Measurements from ENCODE around the gene GPC3.

Gene GPC3

DNA sequence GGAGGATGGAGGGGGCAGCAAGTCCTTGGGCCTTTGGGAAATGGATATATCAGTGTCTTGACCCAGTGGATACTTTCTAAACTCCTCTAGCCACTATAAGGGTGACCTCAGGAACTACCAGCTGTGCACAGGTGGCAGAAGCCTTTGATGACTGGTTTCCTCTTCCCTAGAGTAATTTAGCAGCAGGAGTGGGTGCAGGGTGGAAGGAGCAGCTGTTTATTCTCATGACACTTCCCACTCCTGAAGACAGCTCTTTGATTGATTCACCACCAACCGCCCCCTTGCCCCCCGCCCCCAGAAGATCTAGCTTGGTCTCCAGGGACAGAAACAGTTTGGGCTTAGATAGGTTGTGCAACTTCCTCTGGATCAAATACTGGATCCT, 63.0 kb downstream of the GPC3 start:
- Histone ChIP-seq H3K9ac (ENCODE audit: low read depth in 1 of 2, low read length in 2 of 2) (no peak overlapping the region), H3K36me3 (ENCODE audit: control insufficient read depth in 2 of 2, insufficient read depth in 2 of 2, low read length in 2 of 2) (no peaks in the 10 kb centered on the region), H3K4me1 (ENCODE audit: control insufficient read depth in 2 of 2, insufficient read depth in 2 of 2, low read length in 2 of 2) (no peaks in the 10 kb centered on the region), H3K9me3 (ENCODE audit: control insufficient read depth in 2 of 2, low read length in 2 of 2) (no peaks in the 10 kb centered on the region), H3K27me3 (ENCODE audit: control insufficient read depth in 2 of 2, insufficient read depth in 2 of 2, low read length in 2 of 2) (peaks cover 0 to 2% of the 10 kb centered on the region in 2 donors), H3K27ac (ENCODE audit: low read depth in 2 of 2, low read length in 2 of 2) (no peak overlapping the region), H3K4me3 (ENCODE audit: low read length in 2 of 2) (no peak overlapping the region)

DNA sequence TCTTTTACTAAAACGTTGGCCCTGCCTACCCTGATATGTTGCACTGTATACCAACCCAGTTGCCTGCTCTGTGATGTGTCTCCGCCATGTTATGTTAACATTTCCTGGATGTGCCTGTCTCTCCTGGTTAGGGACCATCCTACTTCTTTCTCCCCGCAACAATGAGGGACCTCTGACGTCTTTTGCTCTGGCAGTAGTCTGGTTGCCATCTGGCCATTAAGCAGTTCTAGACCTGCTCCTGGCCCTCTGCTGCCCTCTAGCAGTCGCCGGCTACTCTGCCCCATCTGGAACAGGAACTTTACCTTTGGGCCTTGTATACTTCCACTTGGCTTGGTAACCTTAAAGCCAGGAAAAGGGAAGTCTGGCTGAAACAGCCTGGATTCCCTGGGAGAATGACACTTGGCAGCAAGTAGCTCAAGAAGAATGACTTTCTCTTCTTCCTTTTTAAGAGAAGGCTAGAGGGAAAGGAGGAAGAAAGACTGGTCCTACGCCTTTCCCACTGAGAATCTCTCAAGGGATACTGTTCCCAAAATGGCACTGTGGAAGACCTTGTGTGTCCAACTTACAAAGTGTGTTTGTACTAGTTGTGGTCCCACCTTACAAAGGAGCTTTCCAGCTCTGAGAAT, 63.5 kb downstream of the GPC3 start:
- Histone ChIP-seq H3K9me3 (ENCODE audit: control insufficient read depth in 2 of 2, low read length in 2 of 2) (peaks cover 0 to 3% of the 10 kb centered on the region in 2 donors), H3K9ac (ENCODE audit: low read depth in 1 of 2, low read length in 2 of 2) (no peak overlapping the region), H3K4me3 (ENCODE audit: low read length in 2 of 2) (no peak overlapping the region), H3K27ac (ENCODE audit: low read depth in 2 of 2, low read length in 2 of 2) (no peak overlapping the region), H3K36me3 (ENCODE audit: control insufficient read depth in 2 of 2, insufficient read depth in 2 of 2, low read length in 2 of 2) (no peaks in the 10 kb centered on the region), H3K27me3 (ENCODE audit: control insufficient read depth in 2 of 2, insufficient read depth in 2 of 2, low read length in 2 of 2) (peaks cover 0 to 2% of the 10 kb centered on the region in 2 donors), H3K4me1 (ENCODE audit: control insufficient read depth in 2 of 2, insufficient read depth in 2 of 2, low read length in 2 of 2) (no peaks in the 10 kb centered on the region)

DNA sequence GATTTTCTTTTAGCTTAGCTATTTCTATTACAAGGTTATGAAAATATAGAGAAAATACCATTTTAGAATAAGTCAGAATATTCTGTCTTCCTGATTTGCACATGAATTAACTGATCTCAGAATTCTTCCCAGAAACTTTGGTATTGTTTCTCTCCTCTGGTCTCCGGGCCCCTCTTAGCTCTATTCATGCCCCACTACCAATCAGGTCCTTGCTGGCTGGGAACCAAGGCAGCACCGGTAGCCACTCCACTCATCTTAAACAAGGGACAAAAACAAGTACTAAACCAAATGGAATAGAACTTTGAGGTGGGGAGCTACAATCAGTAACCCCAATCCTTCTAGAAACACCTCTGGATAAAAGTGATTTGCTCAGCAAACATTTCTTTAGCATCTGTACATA, 64.3 kb downstream of the GPC3 start:
- no peak overlapping the region for H3K4me3 ChIP-seq (ENCODE audit: low read length in 2 of 2)
- no peaks in the 10 kb centered on the region for H3K4me1 ChIP-seq (ENCODE audit: control insufficient read depth in 2 of 2, insufficient read depth in 2 of 2, low read length in 2 of 2)
- peaks cover 0 to 2% of the 10 kb centered on the region in 2 donors for H3K27me3 ChIP-seq (ENCODE audit: control insufficient read depth in 2 of 2, insufficient read depth in 2 of 2, low read length in 2 of 2)

DNA sequence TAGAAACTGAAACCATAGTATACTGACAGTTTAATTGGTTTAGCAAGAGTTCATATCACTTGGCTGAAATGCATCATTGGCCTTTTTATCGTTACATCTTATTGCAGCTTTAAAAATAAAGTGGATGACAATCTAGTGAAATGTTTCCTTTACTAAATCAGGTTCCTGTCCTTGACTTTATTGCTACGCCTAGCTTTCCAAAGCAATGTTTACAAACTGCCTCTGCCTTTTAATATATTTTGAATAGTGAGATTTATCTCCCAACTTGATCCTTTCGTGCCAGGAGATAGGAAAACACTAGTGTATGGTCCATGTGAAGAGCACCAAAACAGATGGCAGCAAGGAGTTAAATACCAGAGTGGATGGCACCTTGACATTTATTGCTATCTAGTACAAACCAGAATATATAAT, 67.0 kb downstream of the GPC3 start:
- no peaks in the 10 kb centered on the region for H3K4me1 ChIP-seq (ENCODE audit: control insufficient read depth in 2 of 2, insufficient read depth in 2 of 2, low read length in 2 of 2)
- H3K27me3 ChIP-seq (ENCODE audit: control insufficient read depth in 2 of 2, insufficient read depth in 2 of 2, low read length in 2 of 2): peaks cover 0 to 2% of the 10 kb centered on the region in 2 donors
- peaks cover 0 to 3% of the 10 kb centered on the region in 2 donors for H3K9me3 ChIP-seq (ENCODE audit: control insufficient read depth in 2 of 2, low read length in 2 of 2)
- H3K36me3 ChIP-seq (ENCODE audit: control insufficient read depth in 2 of 2, insufficient read depth in 2 of 2, low read length in 2 of 2): no peaks in the 10 kb centered on the region
- H3K4me3 ChIP-seq (ENCODE audit: low read length in 2 of 2): no peak overlapping the region
- no peak overlapping the region for H3K27ac ChIP-seq (ENCODE audit: low read depth in 2 of 2, low read length in 2 of 2)
- H3K9ac ChIP-seq (ENCODE audit: low read depth in 1 of 2, low read length in 2 of 2): no peak overlapping the region

More for the DNA sequence above, 64.3 kb downstream of the GPC3 start:
- H3K27ac ChIP-seq (ENCODE audit: low read depth in 2 of 2, low read length in 2 of 2): no peak overlapping the region
- no peaks in the 10 kb centered on the region for H3K36me3 ChIP-seq (ENCODE audit: control insufficient read depth in 2 of 2, insufficient read depth in 2 of 2, low read length in 2 of 2)
- no peak overlapping the region for H3K9ac ChIP-seq (ENCODE audit: low read depth in 1 of 2, low read length in 2 of 2)
- H3K9me3 ChIP-seq (ENCODE audit: control insufficient read depth in 2 of 2, low read length in 2 of 2): peaks cover 0 to 3% of the 10 kb centered on the region in 2 donors

DNA sequence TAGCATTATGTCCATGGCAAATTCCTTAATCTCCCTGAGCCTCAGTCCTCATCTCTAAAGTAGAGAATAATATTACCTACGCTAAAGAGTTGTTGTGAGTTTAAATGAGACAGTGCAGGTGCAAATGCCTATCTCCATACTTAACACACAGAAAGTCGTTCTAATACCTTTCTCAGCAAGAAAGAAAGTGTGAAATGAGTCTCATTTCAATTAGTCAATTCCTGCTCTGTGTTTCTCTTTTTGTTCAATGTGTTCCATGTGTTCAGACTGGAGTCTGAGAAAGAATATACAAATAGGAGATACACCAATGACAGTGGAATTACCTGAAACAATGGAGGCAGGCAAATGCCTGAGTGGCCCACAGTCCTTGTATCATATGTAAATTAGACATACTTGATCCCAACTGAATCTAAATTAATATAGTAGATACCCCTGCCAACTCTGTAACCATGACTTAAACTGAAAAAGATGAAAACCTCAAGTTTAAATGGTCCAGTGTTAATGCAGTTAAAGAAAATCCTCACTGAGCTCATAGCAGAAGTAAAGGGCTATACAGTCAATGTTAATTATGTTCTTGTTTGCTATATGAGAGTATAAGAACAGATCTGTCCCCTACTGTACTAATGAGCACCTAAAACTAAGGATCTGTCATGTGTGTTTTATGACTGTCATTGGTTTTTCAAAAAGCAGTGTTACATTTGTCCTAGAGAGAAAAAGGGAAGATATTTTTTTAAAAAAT, 68.2 kb downstream of the GPC3 start:
- no peak overlapping the region for H3K27ac ChIP-seq (ENCODE audit: low read depth in 2 of 2, low read length in 2 of 2)
- peaks cover 0 to 3% of the 10 kb centered on the region in 2 donors for H3K9me3 ChIP-seq (ENCODE audit: control insufficient read depth in 2 of 2, low read length in 2 of 2)
- H3K4me3 ChIP-seq (ENCODE audit: low read length in 2 of 2): no peak overlapping the region
- H3K27me3 ChIP-seq (ENCODE audit: control insufficient read depth in 2 of 2, insufficient read depth in 2 of 2, low read length in 2 of 2): peaks cover 0 to 2% of the 10 kb centered on the region in 2 donors
- H3K9ac ChIP-seq (ENCODE audit: low read depth in 1 of 2, low read length in 2 of 2): no peak overlapping the region
- no peaks in the 10 kb centered on the region for H3K4me1 ChIP-seq (ENCODE audit: control insufficient read depth in 2 of 2, insufficient read depth in 2 of 2, low read length in 2 of 2)
- H3K36me3 ChIP-seq (ENCODE audit: control insufficient read depth in 2 of 2, insufficient read depth in 2 of 2, low read length in 2 of 2): no peaks in the 10 kb centered on the region

DNA sequence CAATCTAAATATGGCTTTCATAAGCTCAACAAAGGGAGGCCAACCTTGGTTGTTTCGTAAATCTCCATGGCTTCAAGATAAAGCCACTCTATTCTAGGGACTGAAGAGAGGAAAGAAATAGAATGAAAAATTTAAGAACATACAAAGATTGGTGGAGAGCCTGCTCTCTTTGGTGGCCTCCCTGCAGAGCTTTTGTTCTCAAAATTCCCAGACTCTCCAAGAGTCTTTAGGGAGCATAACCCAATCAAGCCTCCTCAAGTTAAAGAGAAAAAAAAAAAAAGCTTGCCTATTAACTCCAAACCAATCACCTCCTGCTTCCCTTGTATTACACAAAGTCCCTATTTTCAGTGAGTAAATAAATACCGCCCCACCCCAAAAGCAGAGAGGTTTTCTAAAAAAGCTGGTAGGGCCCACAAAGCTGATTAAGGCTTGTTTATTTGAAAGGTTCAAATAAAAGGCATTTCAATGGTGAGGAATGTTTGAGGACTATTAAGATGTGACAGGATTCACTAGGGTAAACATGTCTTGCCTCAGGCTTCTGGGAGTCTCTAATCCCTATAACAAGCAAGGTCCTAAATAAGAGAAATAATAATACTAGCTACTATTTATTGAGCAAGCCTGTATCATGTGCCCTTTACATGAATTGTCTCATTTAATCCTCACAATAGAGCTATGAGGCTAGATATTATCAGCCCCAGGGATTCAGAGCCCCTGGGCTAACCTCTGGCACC, 71.6 kb downstream of the GPC3 start:
- H3K4me3 ChIP-seq (ENCODE audit: low read length in 2 of 2): no peak overlapping the region
- peaks cover 0 to 3% of the 10 kb centered on the region in 2 donors for H3K9me3 ChIP-seq (ENCODE audit: control insufficient read depth in 2 of 2, low read length in 2 of 2)
- H3K36me3 ChIP-seq (ENCODE audit: control insufficient read depth in 2 of 2, insufficient read depth in 2 of 2, low read length in 2 of 2): no peaks in the 10 kb centered on the region
- H3K4me1 ChIP-seq (ENCODE audit: control insufficient read depth in 2 of 2, insufficient read depth in 2 of 2, low read length in 2 of 2): no peaks in the 10 kb centered on the region
- no peak overlapping the region for H3K9ac ChIP-seq (ENCODE audit: low read depth in 1 of 2, low read length in 2 of 2)
- H3K27ac ChIP-seq (ENCODE audit: low read depth in 2 of 2, low read length in 2 of 2): no peak overlapping the region
- H3K27me3 ChIP-seq (ENCODE audit: control insufficient read depth in 2 of 2, insufficient read depth in 2 of 2, low read length in 2 of 2): peaks cover 0 to under 1% of the 10 kb centered on the region in 2 donors

DNA sequence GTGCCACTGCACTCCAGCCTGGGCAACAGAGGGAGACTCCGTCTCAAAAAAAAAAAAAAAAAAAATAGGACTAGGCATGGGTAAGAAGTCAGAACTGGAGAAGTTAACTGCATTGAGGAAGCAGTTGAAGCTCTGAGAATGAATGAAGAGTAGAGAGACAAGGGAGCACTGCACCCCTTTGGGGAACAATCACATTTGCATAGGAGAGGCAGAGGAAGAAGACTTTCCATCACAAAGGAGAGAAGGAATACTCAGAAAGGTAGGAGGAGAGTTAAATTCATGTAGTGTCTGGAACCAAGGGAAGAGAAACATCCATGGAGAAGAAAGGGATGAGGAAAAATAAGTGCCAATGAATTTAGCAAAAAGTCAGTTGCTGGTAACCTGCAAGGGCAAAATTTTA, 72.4 kb downstream of the GPC3 start:
- Histone ChIP-seq H3K4me3 (ENCODE audit: low read length in 2 of 2) (no peak overlapping the region), H3K27me3 (ENCODE audit: control insufficient read depth in 2 of 2, insufficient read depth in 2 of 2, low read length in 2 of 2) (no peaks in the 10 kb centered on the region)

DNA sequence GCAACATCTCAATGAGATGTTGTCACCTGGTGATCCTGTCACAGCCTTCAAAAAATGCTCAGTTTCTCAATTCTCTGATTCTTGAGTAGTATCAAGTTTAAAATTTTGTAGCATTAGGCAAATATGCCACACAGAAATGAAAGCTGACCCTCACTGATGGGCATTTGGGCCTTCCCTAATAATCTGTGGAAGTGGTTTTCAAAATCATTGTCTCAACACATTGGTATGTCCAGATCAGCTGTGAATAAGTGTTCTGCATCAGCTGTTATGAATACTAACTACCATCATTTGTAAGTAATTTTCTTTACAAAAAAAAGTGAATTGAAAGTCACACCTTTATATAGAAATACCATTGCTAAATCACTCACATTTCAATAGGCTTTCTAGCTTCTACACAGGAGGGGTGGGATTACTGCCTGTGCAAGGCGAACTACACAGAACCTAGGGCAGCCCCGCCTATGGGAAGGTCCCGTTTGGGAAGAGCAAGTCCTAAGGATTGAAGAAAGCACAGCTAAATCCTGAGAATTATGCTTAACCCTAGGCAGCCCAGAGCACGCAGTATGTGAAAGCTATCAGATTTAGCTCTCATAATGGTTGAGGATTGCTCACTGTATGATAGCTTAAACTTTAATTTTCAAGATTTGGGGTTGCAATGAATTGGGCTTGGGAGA, 73.4 kb downstream of the GPC3 start:
- H3K36me3 ChIP-seq (ENCODE audit: control insufficient read depth in 2 of 2, insufficient read depth in 2 of 2, low read length in 2 of 2): no peaks in the 10 kb centered on the region

More for the DNA sequence above, 72.4 kb downstream of the GPC3 start:
- Histone ChIP-seq H3K4me1 (ENCODE audit: control insufficient read depth in 2 of 2, insufficient read depth in 2 of 2, low read length in 2 of 2) (no peaks in the 10 kb centered on the region), H3K9me3 (ENCODE audit: control insufficient read depth in 2 of 2, low read length in 2 of 2) (peaks cover 0 to 3% of the 10 kb centered on the region in 2 donors), H3K27ac (ENCODE audit: low read depth in 2 of 2, low read length in 2 of 2) (no peak overlapping the region), H3K9ac (ENCODE audit: low read depth in 1 of 2, low read length in 2 of 2) (no peak overlapping the region), H3K36me3 (ENCODE audit: control insufficient read depth in 2 of 2, insufficient read depth in 2 of 2, low read length in 2 of 2) (no peaks in the 10 kb centered on the region)

DNA sequence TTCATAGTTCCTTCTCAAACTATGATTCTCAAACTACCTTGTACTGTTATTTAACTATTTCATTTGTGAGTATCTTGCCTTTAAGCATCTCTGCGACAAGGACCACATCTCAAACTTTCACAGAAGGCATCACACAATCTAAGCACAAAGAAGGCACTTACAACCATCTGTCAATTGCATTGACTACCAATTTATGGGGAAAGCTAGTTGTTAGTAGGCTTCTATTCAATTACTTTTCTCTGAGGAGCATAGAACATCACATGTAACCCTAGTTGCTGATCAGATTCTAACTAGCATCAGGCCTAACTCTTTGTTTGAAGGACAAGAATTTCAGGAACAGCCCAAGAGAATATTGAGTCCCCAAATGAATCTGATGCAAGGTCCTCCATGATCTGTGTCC, 74.9 kb downstream of the GPC3 start:
- H3K27me3 ChIP-seq (ENCODE audit: control insufficient read depth in 2 of 2, insufficient read depth in 2 of 2, low read length in 2 of 2): no peaks in the 10 kb centered on the region
- no peak overlapping the region for H3K4me3 ChIP-seq (ENCODE audit: low read length in 2 of 2)
- no peak overlapping the region for H3K27ac ChIP-seq (ENCODE audit: low read depth in 2 of 2, low read length in 2 of 2)
- H3K9ac ChIP-seq (ENCODE audit: low read depth in 1 of 2, low read length in 2 of 2): no peak overlapping the region
- H3K36me3 ChIP-seq (ENCODE audit: control insufficient read depth in 2 of 2, insufficient read depth in 2 of 2, low read length in 2 of 2): no peaks in the 10 kb centered on the region
- no peaks in the 10 kb centered on the region for H3K9me3 ChIP-seq (ENCODE audit: control insufficient read depth in 2 of 2, low read length in 2 of 2)
- H3K4me1 ChIP-seq (ENCODE audit: control insufficient read depth in 2 of 2, insufficient read depth in 2 of 2, low read length in 2 of 2): no peaks in the 10 kb centered on the region

More for the DNA sequence above, 73.4 kb downstream of the GPC3 start:
- no peaks in the 10 kb centered on the region for H3K27me3 ChIP-seq (ENCODE audit: control insufficient read depth in 2 of 2, insufficient read depth in 2 of 2, low read length in 2 of 2)
- H3K9me3 ChIP-seq (ENCODE audit: control insufficient read depth in 2 of 2, low read length in 2 of 2): no peaks in the 10 kb centered on the region
- no peak overlapping the region for H3K27ac ChIP-seq (ENCODE audit: low read depth in 2 of 2, low read length in 2 of 2)
- H3K9ac ChIP-seq (ENCODE audit: low read depth in 1 of 2, low read length in 2 of 2): no peak overlapping the region
- no peak overlapping the region for H3K4me3 ChIP-seq (ENCODE audit: low read length in 2 of 2)
- no peaks in the 10 kb centered on the region for H3K4me1 ChIP-seq (ENCODE audit: control insufficient read depth in 2 of 2, insufficient read depth in 2 of 2, low read length in 2 of 2)

DNA sequence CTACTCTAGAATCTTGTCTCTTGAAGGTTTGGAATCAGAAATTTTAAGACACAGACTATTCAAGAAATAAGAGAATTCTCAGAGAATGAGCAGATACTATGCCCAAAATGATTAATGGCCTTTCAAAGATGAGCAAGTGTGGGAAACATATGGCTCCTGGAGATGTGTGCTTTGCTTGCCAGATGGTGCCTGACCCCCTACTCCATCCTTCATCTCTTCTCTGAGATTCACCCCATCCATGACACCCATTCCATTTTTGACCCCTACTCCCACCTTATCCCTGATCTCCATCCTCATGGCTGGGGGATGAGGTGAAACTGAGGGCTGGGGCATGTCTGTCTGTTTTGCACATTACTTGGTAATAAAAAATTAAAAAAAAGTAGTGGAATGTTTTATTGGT, 75.5 kb downstream of the GPC3 start:
- Histone ChIP-seq H3K9me3 (ENCODE audit: control insufficient read depth in 2 of 2, low read length in 2 of 2) (no peaks in the 10 kb centered on the region), H3K4me1 (ENCODE audit: control insufficient read depth in 2 of 2, insufficient read depth in 2 of 2, low read length in 2 of 2) (no peaks in the 10 kb centered on the region), H3K4me3 (ENCODE audit: low read length in 2 of 2) (no peak overlapping the region), H3K9ac (ENCODE audit: low read depth in 1 of 2, low read length in 2 of 2) (no peak overlapping the region), H3K36me3 (ENCODE audit: control insufficient read depth in 2 of 2, insufficient read depth in 2 of 2, low read length in 2 of 2) (no peaks in the 10 kb centered on the region), H3K27me3 (ENCODE audit: control insufficient read depth in 2 of 2, insufficient read depth in 2 of 2, low read length in 2 of 2) (no peaks in the 10 kb centered on the region), H3K27ac (ENCODE audit: low read depth in 2 of 2, low read length in 2 of 2) (no peak overlapping the region)

Data from mucosa of rectum (tissue), 2 donors.